HUES48 (cell line): ENCODE data around the gene TRABD2B.
A peak's percentile ranks its signal among the peaks of the same experiment; 100 is the strongest.

Source experiments
- H3K27ac ChIP-seq: one replicate; pipeline ENCODE4 v1.7.0; 2013; ENCODE audit warnings: low read depth, low read length, inconsistent platforms
- H3K27me3 ChIP-seq: 2 replicates; pipeline ENCODE4 v1.6.1; 2013; ENCODE audit warnings: mild to moderate bottlenecking, low read length; ENCODE audit not compliant: control insufficient read depth, insufficient read depth
- H3K36me3 ChIP-seq: 2 replicates; pipeline ENCODE4 v1.6.1; 2013; ENCODE audit warnings: low read length; ENCODE audit not compliant: control insufficient read depth, insufficient read depth
- H3K4me1 ChIP-seq: 2 replicates; pipeline ENCODE4 v1.6.1; 2013; ENCODE audit warnings: mild to moderate bottlenecking, low read length; ENCODE audit not compliant: control insufficient read depth, insufficient read depth
- H3K4me3 ChIP-seq: 2 replicates; pipeline ENCODE4 v1.5.1; 2013; ENCODE audit warnings: mild to moderate bottlenecking, low read depth, low read length
- H3K9ac ChIP-seq: 2 replicates; pipeline ENCODE4 v1.6.1; 2013; ENCODE audit warnings: mild to moderate bottlenecking, low read depth, low read length, moderate library complexity
- H3K9me3 ChIP-seq: 2 replicates; pipeline ENCODE4 v1.6.1; 2013; ENCODE audit warnings: low read length; ENCODE audit not compliant: control insufficient read depth, insufficient read depth

TRABD2B gene

GRCh38 chr1:47997289-47998200 lies at the start of gene TRABD2B:
TRABD2B (minus strand) TSS chr1:47997385.
- no peaks in the 10 kb centered on the region for H3K9me3 ChIP-seq
- H3K27ac ChIP-seq = peak within 1 kb of the TSS; percentile 72
- peak within 1 kb of the TSS; percentile 74 for H3K4me3 ChIP-seq
- H3K9ac ChIP-seq = no peak within 1 kb of the TSS
- H3K27me3 ChIP-seq = peaks cover 40% of the 10 kb centered on the region
- peaks cover 39% of the 10 kb centered on the region for H3K4me1 ChIP-seq
- peaks cover 7% of the 10 kb centered on the region; the same call in 1 of the 2 replicates for H3K36me3 ChIP-seq

- Histone ChIP-seq H3K27me3 (peaks cover 8% of the 10 kb centered on the region; the same call in 1 of the 2 replicates), H3K4me1 (peaks cover 26% of the 10 kb centered on the region), H3K27ac (no peak overlapping the region), H3K36me3 (no peaks in the 10 kb centered on the region), H3K4me3 (no peak overlapping the region), H3K9ac (no peak overlapping the region), H3K9me3 (no peaks in the 10 kb centered on the region)
These were observed 47.1 kb upstream of the TRABD2B start for GRCh38 chr1:48044311-48044710.

DNA sequence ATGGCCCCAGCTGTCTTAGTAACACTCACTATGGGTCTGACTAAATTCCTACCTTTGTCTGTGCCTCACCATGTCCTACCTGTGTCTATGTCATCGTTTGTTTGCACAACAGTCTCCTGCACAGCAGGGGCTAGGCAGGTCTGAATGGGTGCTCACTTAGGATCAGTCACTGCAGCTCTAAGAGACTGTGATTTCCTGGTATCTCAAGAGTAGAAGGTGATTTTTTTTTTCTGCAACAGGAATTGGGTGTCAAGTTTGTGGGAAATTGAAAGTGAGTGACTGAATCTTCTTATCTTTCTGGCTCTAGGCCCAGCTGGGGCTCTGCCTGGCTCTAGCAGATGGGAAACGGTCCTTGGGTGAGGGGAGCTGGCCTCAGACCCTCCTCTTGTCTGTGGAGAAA lies 46.4 kb upstream of the TRABD2B start:
- H3K4me3 ChIP-seq = no peak overlapping the region
- H3K36me3 ChIP-seq = no peaks in the 10 kb centered on the region
- H3K27me3 ChIP-seq = peaks cover 8% of the 10 kb centered on the region; the same call in 1 of the 2 replicates
- no peaks in the 10 kb centered on the region for H3K9me3 ChIP-seq
- no peak overlapping the region for H3K9ac ChIP-seq
- H3K4me1 ChIP-seq = peaks cover 27% of the 10 kb centered on the region
- peak overlapping the region; percentile 31 for H3K27ac ChIP-seq

DNA sequence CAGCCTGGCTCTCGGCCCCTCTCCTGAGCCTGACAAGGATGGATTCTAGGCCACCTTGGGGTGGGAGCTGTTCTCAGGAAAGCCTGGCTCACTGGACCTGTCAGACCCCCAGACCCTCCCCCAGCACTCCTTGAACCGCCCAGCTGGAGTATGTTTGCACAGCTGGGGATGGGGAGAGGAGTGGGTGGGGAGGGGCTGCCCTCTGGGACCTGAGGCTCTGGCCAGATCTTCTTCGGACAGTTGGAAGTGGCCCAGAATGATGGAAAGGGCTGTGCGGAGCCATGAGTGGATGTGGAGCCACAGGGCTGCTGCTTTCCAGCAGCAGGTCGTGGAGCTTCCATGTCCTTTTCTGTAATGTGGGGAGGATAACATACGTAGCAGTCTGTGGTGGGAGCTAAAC lies 43.0 kb upstream of the TRABD2B start:
- Histone ChIP-seq H3K27me3 (peaks cover 8% of the 10 kb centered on the region; the same call in 1 of the 2 replicates), H3K36me3 (no peaks in the 10 kb centered on the region), H3K27ac (no peak overlapping the region), H3K4me3 (no peak overlapping the region), H3K9ac (no peak overlapping the region), H3K4me1 (peaks cover 27% of the 10 kb centered on the region), H3K9me3 (no peaks in the 10 kb centered on the region)

GRCh38 chr1:48039088-48040054 lies 42.2 kb upstream of the TRABD2B start:
- peaks cover 8% of the 10 kb centered on the region; the same call in 1 of the 2 replicates for H3K27me3 ChIP-seq
- peaks cover 27% of the 10 kb centered on the region for H3K4me1 ChIP-seq
- no peak overlapping the region for H3K4me3 ChIP-seq
- H3K36me3 ChIP-seq = no peaks in the 10 kb centered on the region
- H3K9me3 ChIP-seq = no peaks in the 10 kb centered on the region
- H3K9ac ChIP-seq = no peak overlapping the region
- H3K27ac ChIP-seq = no peak overlapping the region

DNA sequence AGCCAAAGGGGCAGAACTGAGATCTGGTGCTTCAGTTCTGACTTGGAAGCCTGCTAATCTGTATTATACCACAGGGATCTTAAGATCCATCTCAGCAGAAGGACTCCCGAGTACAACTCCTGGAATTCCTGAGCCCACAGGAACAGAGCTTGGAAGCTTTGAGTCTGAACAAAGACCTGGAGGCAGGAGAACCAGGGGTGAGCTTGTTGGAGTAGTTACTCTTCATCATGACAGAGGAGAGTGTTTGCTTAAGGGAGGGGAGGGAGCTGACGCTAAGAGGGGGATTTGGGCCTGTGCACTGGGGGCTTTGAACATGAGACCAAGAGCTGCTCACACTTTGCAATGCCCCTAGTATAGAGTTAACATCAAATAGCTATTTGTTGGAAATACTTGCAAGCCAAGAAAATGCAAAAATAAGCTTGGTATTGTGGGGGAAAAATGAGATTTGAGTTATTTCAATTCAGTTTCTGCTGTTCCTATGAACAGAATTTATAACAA lies 41.1 kb upstream of the TRABD2B start:
- Histone ChIP-seq H3K27ac (no peak overlapping the region), H3K9me3 (no peaks in the 10 kb centered on the region), H3K27me3 (peaks cover 8% of the 10 kb centered on the region; the same call in 1 of the 2 replicates), H3K4me3 (no peak overlapping the region), H3K9ac (no peak overlapping the region), H3K4me1 (peaks cover 18% of the 10 kb centered on the region), H3K36me3 (no peaks in the 10 kb centered on the region)

DNA sequence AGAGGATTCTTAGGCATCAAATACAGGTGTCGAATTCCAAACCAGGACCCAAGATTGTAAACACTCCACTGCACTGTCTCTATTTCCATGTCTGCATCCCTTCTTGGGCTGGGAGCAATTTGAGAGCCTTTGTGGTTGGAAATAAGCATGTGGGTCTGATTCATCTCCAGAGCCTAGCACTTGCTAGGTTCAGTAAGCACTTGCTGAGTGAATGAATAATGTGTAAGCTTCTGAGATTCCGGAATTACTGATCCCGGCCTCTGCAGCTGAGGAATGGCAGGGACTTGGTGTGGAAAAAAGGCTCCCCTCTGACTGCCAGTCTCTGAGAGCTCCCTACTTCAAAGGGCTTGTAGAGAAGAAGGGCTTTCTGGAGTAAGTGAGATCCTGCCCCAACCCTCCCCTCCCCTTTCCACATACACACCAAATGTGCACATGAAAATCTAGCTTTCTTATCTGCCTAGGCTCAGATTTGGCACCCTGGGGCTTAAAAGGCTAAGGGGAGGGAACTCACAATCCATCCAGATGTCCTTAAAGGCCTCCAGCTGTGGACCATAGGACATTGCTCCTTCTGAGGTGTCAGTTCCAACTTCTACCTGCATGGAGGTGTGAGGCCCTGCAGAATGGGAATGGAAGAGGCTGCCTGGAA lies 39.6 kb upstream of the TRABD2B start:
- Histone ChIP-seq H3K36me3 (no peaks in the 10 kb centered on the region), H3K9ac (no peak overlapping the region), H3K27me3 (peaks cover 8% of the 10 kb centered on the region; the same call in 1 of the 2 replicates), H3K9me3 (no peaks in the 10 kb centered on the region), H3K4me1 (peaks cover 14% of the 10 kb centered on the region), H3K27ac (no peak overlapping the region), H3K4me3 (no peak overlapping the region)

DNA sequence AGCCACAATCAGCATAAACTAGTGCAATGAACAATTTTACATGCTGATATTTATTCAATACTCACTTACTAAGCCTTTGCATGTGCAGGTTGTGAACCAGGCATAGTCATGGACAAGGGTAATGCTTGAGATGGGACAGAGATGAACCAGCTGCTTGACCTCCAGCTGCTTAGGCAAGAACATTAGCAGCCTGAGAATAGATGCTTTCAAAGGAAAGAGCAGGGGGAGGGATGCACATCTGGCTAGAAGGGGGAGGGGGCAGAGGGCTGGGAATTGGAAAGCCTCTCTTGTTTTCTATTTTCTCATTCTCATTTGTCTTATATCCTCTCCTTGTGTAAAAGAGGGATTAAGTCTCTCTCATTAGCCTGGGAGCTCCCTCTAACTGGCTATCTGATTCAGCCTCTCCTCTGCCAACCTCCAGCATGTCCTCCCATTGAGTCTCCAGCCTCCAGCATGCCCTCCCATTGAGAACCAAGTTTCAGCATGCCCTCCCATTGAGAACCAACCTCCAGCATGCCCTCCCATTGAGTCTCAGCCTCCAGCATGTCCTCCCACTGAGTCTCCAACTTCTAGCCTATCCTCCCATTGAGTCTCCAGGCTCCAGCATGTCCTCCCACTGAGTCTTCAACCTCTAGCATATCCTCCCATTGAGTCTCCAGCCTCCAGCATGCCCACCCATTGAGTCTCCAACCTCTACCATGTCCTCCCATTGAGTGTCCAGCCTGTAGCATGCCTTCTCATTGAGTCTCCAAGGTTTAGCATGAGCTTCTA lies 38.4 kb upstream of the TRABD2B start:
- no peaks in the 10 kb centered on the region for H3K9me3 ChIP-seq
- H3K27me3 ChIP-seq = no peaks in the 10 kb centered on the region
- H3K4me3 ChIP-seq = no peak overlapping the region
- H3K36me3 ChIP-seq = no peaks in the 10 kb centered on the region
- H3K27ac ChIP-seq = no peak overlapping the region
- peaks cover 14% of the 10 kb centered on the region for H3K4me1 ChIP-seq
- no peak overlapping the region for H3K9ac ChIP-seq

GRCh38 chr1:48033495-48034045 lies 36.4 kb upstream of the TRABD2B start:
- Histone ChIP-seq H3K27ac (no peak overlapping the region), H3K9ac (no peak overlapping the region), H3K36me3 (no peaks in the 10 kb centered on the region), H3K4me1 (no peaks in the 10 kb centered on the region; the same call in 1 of the 2 replicates), H3K27me3 (no peaks in the 10 kb centered on the region), H3K4me3 (no peak overlapping the region), H3K9me3 (no peaks in the 10 kb centered on the region)
